Fibroblast of lung (primary cell): ENCODE data around the gene PBX4.

ENCODE experiments used
- EZH2 ChIP-seq: IDR thresholded peaks from 2 replicates; pipeline ENCODE4 v1.5.1; 2012; ENCODE audit warnings: low read length, control low read depth, mild to moderate bottlenecking; ENCODE audit errors: missing control alignments
- TF ChIP-seq, protein P1 (sequence below), 2 donors: IDR thresholded peaks in 1 of 2; conservative IDR thresholded peaks in 1 of 2; 1 replicate in 1 of 2; 2 replicates in 1 of 2; pipeline ENCODE4 v1.5.1; 2011 to 2012; ENCODE audit warnings: low read length in 2 of 2, control low read depth in 1 of 2, inconsistent platforms in 1 of 2, low read depth in 1 of 2, mild to moderate bottlenecking in 1 of 2

DNA sequence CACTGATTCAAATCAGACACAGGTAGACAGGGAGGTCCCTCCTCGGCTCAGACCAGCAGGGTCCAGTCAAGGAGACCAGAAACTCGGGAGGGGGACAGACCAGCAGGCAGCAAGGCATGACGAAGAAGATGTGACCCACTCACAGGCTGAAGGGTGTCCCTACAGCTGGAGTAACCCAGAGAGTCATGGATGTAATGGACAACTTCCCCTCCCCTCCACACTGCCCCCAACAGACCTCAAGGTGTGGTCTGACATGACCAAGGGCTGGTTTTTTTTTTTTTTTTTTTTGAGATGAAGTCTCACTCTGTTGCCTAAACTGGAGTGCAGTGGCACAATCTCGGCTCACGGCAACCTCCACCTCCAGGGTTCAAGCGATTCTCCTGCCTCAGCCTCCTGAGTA lies 34.1 kb downstream of the PBX4 start:
- TF ChIP-seq, protein P1, sequence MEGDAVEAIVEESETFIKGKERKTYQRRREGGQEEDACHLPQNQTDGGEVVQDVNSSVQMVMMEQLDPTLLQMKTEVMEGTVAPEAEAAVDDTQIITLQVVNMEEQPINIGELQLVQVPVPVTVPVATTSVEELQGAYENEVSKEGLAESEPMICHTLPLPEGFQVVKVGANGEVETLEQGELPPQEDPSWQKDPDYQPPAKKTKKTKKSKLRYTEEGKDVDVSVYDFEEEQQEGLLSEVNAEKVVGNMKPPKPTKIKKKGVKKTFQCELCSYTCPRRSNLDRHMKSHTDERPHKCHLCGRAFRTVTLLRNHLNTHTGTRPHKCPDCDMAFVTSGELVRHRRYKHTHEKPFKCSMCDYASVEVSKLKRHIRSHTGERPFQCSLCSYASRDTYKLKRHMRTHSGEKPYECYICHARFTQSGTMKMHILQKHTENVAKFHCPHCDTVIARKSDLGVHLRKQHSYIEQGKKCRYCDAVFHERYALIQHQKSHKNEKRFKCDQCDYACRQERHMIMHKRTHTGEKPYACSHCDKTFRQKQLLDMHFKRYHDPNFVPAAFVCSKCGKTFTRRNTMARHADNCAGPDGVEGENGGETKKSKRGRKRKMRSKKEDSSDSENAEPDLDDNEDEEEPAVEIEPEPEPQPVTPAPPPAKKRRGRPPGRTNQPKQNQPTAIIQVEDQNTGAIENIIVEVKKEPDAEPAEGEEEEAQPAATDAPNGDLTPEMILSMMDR (conservative IDR thresholded peaks at IDR 0.05 in 1 of 2, IDR thresholded peaks at IDR 0.05 in 1 of 2; ENCODE audit: low read depth in 1 of 2, low read length in 2 of 2): no peak
- no peak for TF ChIP-seq EZH2
